ENCODE results near the gene PET117.
"Not testable (repeated sequence)": the region's sequence is repeated elsewhere in the genome, so short reads cannot be mapped to it uniquely, and the experiment has no call there.

Gene PET117

DNA sequence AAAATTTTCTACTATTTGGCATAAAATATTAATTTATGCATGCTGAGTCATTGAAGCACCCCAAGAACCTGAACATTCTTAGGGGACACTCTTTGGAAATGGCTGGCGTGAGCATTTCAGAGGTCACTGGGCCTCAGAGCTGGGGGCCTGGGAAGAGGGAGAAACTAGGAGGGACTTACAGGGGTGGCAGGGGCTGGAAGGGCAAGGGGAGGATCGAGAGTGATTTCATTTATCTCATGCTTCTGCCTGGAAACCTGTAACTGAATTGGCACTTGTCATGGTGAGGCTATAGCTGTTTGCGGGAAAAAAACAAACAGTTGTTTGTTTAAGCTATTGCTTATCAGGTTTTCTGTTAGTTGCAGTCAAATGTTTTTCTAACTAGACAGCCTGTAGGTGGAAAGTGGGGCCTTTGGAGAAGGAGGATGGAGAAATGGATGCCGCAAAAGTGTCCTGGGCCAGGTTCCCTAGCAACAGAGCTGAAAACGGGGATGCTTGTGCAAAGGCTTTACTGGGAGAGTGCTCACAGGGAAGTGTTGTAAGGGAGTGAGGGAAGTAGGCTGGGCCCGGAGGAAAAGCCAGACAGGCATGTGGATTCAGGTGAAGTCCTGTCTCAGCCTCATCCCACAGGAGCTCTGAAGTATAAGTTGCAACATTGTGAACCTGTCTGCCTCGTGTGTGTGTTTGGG, 36.4 kb upstream of the PET117 start:
- WGBS (ENCODE audit: insufficient coverage, insufficient read length): no CpG with 5 or more reads among the region's 7 CpGs
- Histone ChIP-seq H3K9me3 (ENCODE audit: control insufficient read depth, insufficient read depth, low read length) (no peaks in the 10 kb centered on the region), H3K4me1 (ENCODE audit: control insufficient read depth, insufficient read depth, low read length) (no peaks in the 10 kb centered on the region), H3K4me3 (ENCODE audit: low read length) (no peak overlapping the region), H3K36me3 (ENCODE audit: control insufficient read depth, insufficient read depth, low read length) (no peaks in the 10 kb centered on the region), H3K27me3 (ENCODE audit: control insufficient read depth, insufficient read depth, low read length) (no peaks in the 10 kb centered on the region), H3K27ac (ENCODE audit: low read length) (no peak overlapping the region)
- DNase-seq (ENCODE audit: low read depth, low spot score): no peak

GRCh38 chr20:18103497-18103896, 34.2 kb upstream of the PET117 start:
- WGBS (ENCODE audit: insufficient coverage, insufficient read length): no CpG with 5 or more reads among the region's 1 CpG
- no peak overlapping the region for H3K27ac ChIP-seq (ENCODE audit: low read length)
- H3K4me3 ChIP-seq (ENCODE audit: low read length): no peak overlapping the region
- H3K36me3 ChIP-seq (ENCODE audit: control insufficient read depth, insufficient read depth, low read length): no peaks in the 10 kb centered on the region
- H3K27me3 ChIP-seq (ENCODE audit: control insufficient read depth, insufficient read depth, low read length): no peaks in the 10 kb centered on the region
- no peak for DNase-seq (ENCODE audit: low read depth, low spot score)
- no peaks in the 10 kb centered on the region for H3K9me3 ChIP-seq (ENCODE audit: control insufficient read depth, insufficient read depth, low read length)
- no peaks in the 10 kb centered on the region for H3K4me1 ChIP-seq (ENCODE audit: control insufficient read depth, insufficient read depth, low read length)

DNA sequence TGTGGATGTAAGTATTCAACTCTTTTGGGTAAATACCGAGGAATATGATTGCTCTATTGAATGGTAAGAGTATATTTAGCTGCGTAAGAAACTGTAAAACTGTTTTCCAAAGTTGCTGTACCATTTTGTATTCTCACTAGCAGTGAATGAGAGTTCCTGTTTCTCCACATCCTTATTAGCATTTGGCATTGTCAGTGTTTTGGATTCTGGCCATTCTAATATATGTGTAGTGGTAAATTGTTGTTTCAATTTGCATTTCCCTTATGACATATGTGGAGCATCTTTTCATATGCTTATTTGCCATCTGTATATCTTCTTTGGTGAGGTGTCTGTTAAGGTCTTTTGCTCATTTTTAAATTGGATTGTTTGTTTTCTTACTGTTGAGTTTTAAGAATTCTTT, 29.3 kb upstream of the PET117 start:
- no peaks in the 10 kb centered on the region for H3K4me1 ChIP-seq (ENCODE audit: control insufficient read depth, insufficient read depth, low read length)
- no peaks in the 10 kb centered on the region for H3K27me3 ChIP-seq (ENCODE audit: control insufficient read depth, insufficient read depth, low read length)
- H3K4me3 ChIP-seq (ENCODE audit: low read length): no peak overlapping the region
- H3K27ac ChIP-seq (ENCODE audit: low read length): no peak overlapping the region
- DNase-seq (ENCODE audit: low read depth, low spot score): no peak
- H3K36me3 ChIP-seq (ENCODE audit: control insufficient read depth, insufficient read depth, low read length): no peaks in the 10 kb centered on the region
- no CpG with 5 or more reads among the region's 2 CpGs for WGBS (ENCODE audit: insufficient coverage, insufficient read length)
- H3K9me3 ChIP-seq (ENCODE audit: control insufficient read depth, insufficient read depth, low read length): no peaks in the 10 kb centered on the region

GRCh38 chr20:18128574-18128973, 9.1 kb upstream of the PET117 start:
- H3K4me1 ChIP-seq (ENCODE audit: control insufficient read depth, insufficient read depth, low read length); H3K4me3 ChIP-seq (ENCODE audit: low read length); H3K27ac ChIP-seq (ENCODE audit: low read length); H3K27me3 ChIP-seq (ENCODE audit: control insufficient read depth, insufficient read depth, low read length); H3K36me3 ChIP-seq (ENCODE audit: control insufficient read depth, insufficient read depth, low read length); DNase-seq (ENCODE audit: low read depth, low spot score); H3K9me3 ChIP-seq (ENCODE audit: control insufficient read depth, insufficient read depth, low read length): not testable (repeated sequence)
- no CpG with 5 or more reads among the region's 1 CpG for WGBS (ENCODE audit: insufficient coverage, insufficient read length)

DNA sequence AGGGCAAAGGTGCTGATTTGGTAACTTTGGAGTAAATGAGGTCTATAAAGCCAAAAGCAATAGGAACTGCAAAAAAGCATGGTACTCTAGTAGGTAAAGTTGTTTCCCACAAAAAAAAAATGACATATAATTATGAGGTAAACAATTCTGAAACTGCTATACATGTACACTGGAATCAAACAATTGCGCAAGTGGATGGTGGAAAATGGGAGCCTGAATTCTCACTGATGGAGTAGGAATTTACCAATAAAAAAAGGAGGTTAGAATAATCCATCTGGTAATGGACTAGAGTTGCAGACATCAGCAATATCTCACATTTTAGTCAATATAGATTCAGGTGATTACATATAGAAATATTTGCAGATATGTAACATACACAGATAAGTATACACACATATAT, 5.0 kb upstream of the PET117 start:
- Histone ChIP-seq H3K36me3 (ENCODE audit: control insufficient read depth, insufficient read depth, low read length) (no peaks in the 10 kb centered on the region), H3K4me3 (ENCODE audit: low read length) (no peak overlapping the region), H3K27me3 (ENCODE audit: control insufficient read depth, insufficient read depth, low read length) (no peaks in the 10 kb centered on the region), H3K27ac (ENCODE audit: low read length) (no peak overlapping the region), H3K9me3 (ENCODE audit: control insufficient read depth, insufficient read depth, low read length) (no peaks in the 10 kb centered on the region), H3K4me1 (ENCODE audit: control insufficient read depth, insufficient read depth, low read length) (no peaks in the 10 kb centered on the region)
- DNase-seq (ENCODE audit: low read depth, low spot score): no peak
- no CpG with 5 or more reads among the region's 1 CpG for WGBS (ENCODE audit: insufficient coverage, insufficient read length)

DNA sequence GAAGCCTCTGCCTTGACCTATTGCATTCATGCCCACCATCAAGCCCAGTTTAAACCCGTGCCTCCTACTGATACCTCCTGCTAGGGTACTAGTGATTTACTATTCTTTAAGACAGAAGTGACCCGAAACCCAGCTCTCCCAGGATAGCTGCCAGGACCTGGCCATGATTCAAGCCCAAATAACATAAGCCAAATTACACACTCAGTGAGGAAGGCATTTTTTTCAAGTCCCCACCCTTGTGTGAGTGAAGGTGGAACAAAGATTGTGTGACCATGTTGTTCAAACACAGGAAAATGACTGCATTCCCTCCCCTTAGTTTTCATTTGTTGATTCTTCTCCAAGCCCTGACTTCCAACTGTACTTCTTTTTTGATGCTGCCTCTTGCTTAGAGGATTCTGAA, 3.7 kb upstream of the PET117 start:
- DNase-seq (ENCODE audit: low read depth, low spot score): no peak
- no peak overlapping the region for H3K4me3 ChIP-seq (ENCODE audit: low read length)
- H3K27me3 ChIP-seq (ENCODE audit: control insufficient read depth, insufficient read depth, low read length): no peaks in the 10 kb centered on the region
- no peaks in the 10 kb centered on the region for H3K9me3 ChIP-seq (ENCODE audit: control insufficient read depth, insufficient read depth, low read length)
- no peak overlapping the region for H3K27ac ChIP-seq (ENCODE audit: low read length)
- no peaks in the 10 kb centered on the region for H3K36me3 ChIP-seq (ENCODE audit: control insufficient read depth, insufficient read depth, low read length)
- WGBS (ENCODE audit: insufficient coverage, insufficient read length): no CpG with 5 or more reads among the region's 2 CpGs
- H3K4me1 ChIP-seq (ENCODE audit: control insufficient read depth, insufficient read depth, low read length): no peaks in the 10 kb centered on the region

DNA sequence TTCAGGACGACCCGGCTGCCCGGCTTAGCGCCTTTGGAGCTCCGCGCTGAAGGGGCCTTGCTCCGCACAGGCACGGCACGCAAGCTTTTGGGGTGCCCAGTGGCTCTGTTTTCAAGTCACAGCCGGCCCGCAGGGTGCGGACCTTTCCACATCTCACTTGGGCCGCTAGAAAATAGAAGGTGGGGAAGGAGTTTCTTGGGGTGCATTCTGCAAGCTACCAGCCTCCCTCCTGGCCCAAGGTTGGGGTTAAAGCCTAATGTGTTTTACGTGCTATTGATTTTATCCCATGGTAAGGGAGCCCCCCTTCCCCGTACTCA, 561 bp downstream of the PET117 start:
- peak overlapping the region; percentile 87 for H3K4me3 ChIP-seq (ENCODE audit: low read length)
- no peaks in the 10 kb centered on the region for H3K27me3 ChIP-seq (ENCODE audit: control insufficient read depth, insufficient read depth, low read length)
- WGBS (ENCODE audit: insufficient coverage, insufficient read length): no CpG with 5 or more reads among the region's 15 CpGs
- peaks cover 4% of the 10 kb centered on the region; the same call in 1 of the 2 replicates for H3K36me3 ChIP-seq (ENCODE audit: control insufficient read depth, insufficient read depth, low read length)
- no peak overlapping the region for H3K27ac ChIP-seq (ENCODE audit: low read length)
- no peaks in the 10 kb centered on the region for H3K9me3 ChIP-seq (ENCODE audit: control insufficient read depth, insufficient read depth, low read length)
- no peaks in the 10 kb centered on the region for H3K4me1 ChIP-seq (ENCODE audit: control insufficient read depth, insufficient read depth, low read length)
- no peak for DNase-seq (ENCODE audit: low read depth, low spot score)

DNA sequence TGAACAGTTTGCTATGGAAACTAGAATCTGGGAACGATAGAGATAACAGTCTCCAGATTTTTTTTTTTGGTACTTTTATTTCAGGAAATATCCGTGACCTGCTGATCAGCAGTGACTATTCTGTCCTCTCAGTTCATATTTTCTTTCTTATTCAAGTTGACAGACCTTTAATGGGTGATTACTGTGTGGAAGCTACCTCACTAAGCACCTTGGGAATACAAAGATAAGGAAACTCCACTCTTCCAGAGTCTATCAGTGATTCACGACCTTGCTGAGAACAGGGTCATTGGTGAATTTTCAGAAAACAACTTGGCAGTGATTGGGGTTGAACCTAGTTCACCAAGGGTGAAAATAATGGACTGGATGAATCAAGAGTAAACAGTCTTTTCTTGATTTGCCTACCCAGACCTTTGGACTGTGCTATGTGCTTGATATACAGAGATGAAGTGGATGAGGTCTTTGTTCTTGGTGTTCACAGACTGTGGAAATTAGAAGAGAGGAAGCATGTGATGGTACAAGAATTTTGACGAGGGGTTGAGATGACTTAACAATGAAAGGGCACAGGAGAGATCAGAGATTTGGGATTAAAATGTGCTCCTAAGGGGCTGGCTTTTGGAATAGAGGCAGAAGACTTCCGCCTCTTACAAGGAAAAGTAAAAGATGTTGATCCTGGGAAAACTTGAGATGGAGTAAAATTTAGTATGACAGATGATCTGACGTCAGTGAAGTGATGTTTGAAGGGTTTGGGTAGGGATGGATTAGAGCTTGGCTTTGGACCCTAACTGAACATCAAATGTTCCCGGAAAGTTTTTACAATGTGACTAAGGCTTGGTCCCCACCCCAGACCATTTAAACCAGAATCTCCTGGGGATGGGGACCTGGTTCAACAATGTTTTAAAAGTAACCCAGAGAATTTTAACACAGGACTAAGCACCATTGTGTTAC, 1.2 kb downstream of the PET117 start:
- H3K4me1 ChIP-seq (ENCODE audit: control insufficient read depth, insufficient read depth, low read length): no peaks in the 10 kb centered on the region
- DNase-seq (ENCODE audit: low read depth, low spot score): no peak
- WGBS (ENCODE audit: insufficient coverage, insufficient read length): 100% methylated on average over 1 of the region's 7 CpGs
- no peaks in the 10 kb centered on the region for H3K9me3 ChIP-seq (ENCODE audit: control insufficient read depth, insufficient read depth, low read length)
- H3K4me3 ChIP-seq (ENCODE audit: low read length): peak overlapping the region; percentile 87; the same call in 1 of the 2 replicates
- no peak overlapping the region for H3K27ac ChIP-seq (ENCODE audit: low read length)
- peaks cover 4% of the 10 kb centered on the region; the same call in 1 of the 2 replicates for H3K36me3 ChIP-seq (ENCODE audit: control insufficient read depth, insufficient read depth, low read length)
- no peaks in the 10 kb centered on the region for H3K27me3 ChIP-seq (ENCODE audit: control insufficient read depth, insufficient read depth, low read length)

DNA sequence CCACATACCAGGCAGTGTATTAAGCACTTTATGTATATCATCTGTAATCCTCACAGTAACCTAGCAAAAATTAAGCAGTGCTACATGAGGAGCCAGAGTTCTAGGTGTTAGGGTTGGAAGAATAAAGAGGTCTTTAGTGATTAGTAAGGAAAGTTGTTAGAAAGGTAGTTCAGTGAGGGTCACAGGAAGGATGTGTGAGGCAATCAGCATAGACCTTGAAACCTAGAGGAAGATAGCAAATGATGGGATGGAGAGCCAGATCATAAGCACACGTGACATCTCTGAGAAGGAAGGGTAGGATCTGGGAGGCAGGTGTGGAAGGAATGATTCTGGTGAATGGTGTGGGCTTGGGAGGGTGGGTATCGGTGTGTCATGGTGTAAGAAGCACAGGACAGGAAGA, 2.2 kb downstream of the PET117 start:
- no peaks in the 10 kb centered on the region for H3K9me3 ChIP-seq (ENCODE audit: control insufficient read depth, insufficient read depth, low read length)
- H3K4me1 ChIP-seq (ENCODE audit: control insufficient read depth, insufficient read depth, low read length): no peaks in the 10 kb centered on the region
- no peaks in the 10 kb centered on the region for H3K27me3 ChIP-seq (ENCODE audit: control insufficient read depth, insufficient read depth, low read length)
- H3K27ac ChIP-seq (ENCODE audit: low read length): no peak overlapping the region
- DNase-seq (ENCODE audit: low read depth, low spot score): no peak
- no CpG with 5 or more reads among the region's 2 CpGs for WGBS (ENCODE audit: insufficient coverage, insufficient read length)
- no peak overlapping the region for H3K4me3 ChIP-seq (ENCODE audit: low read length)
- H3K36me3 ChIP-seq (ENCODE audit: control insufficient read depth, insufficient read depth, low read length): peaks cover 4% of the 10 kb centered on the region; the same call in 1 of the 2 replicates

DNA sequence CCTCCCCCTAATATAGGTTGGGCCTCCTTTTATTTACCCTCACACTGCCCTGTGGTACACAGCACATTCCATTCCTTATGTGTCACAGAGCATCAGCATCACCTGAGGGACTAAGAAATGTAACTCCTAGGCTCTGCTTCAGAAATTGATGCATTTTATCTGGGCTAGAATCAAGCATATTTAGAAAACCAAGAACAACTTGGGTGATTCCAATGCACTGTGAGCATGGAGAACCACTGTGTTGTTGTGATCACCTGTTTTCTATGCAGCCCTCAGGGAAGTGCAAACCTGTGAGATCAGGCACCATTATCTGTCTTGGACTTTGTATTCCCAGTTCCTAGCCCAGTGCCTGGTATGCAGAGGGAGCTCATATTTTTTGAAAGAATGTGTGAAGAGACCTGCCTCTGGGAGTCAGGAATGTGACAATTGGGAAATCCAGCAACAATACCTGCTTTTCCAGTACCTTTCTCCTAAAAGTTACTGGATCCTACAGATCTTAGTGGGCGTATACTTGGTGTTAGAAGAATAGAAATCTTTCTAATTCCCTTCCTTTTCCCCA, 7.0 kb downstream of the PET117 start:
- no peak overlapping the region for H3K27ac ChIP-seq (ENCODE audit: low read length)
- H3K4me3 ChIP-seq (ENCODE audit: low read length): no peak overlapping the region
- H3K9me3 ChIP-seq (ENCODE audit: control insufficient read depth, insufficient read depth, low read length): no peaks in the 10 kb centered on the region
- WGBS (ENCODE audit: insufficient coverage, insufficient read length): no CpG with 5 or more reads among the region's 1 CpG
- H3K4me1 ChIP-seq (ENCODE audit: control insufficient read depth, insufficient read depth, low read length): no peaks in the 10 kb centered on the region
- no peaks in the 10 kb centered on the region for H3K27me3 ChIP-seq (ENCODE audit: control insufficient read depth, insufficient read depth, low read length)
- H3K36me3 ChIP-seq (ENCODE audit: control insufficient read depth, insufficient read depth, low read length): peaks cover 4% of the 10 kb centered on the region; the same call in 1 of the 2 replicates
- no peak for DNase-seq (ENCODE audit: low read depth, low spot score)

Measured in iPS DF 6.9 (cell line).